GM12874 (cell line): ENCODE data around the gene ARHGAP28.

Experiments used
- CTCF ChIP-seq: IDR thresholded peaks from 2 replicates; pipeline ENCODE4 v1.5.1; 2011; ENCODE audit warnings: low read depth, mild to moderate bottlenecking, control low read depth, low read length, moderate library complexity; ENCODE audit not compliant: insufficient read depth

The ARHGAP28 gene

GRCh38 chr18:6712401-6712800 lies 17.1 kb upstream of the ARHGAP28 start:
- TF ChIP-seq CTCF = no peak

- TF ChIP-seq CTCF = no peak
Observed at GRCh38 chr18:6714010-6714409, 15.5 kb upstream of the ARHGAP28 start.

- no peak for TF ChIP-seq CTCF
Observed at GRCh38 chr18:6718267-6718666, 11.2 kb upstream of the ARHGAP28 start.

- no peak for TF ChIP-seq CTCF
Observed at GRCh38 chr18:6719098-6719846, 10.2 kb upstream of the ARHGAP28 start.

- no peak for TF ChIP-seq CTCF
Observed at GRCh38 chr18:6719910-6720683, 9.4 kb upstream of the ARHGAP28 start.

GRCh38 chr18:6721755-6722154 lies 7.8 kb upstream of the ARHGAP28 start:
- TF ChIP-seq CTCF = no peak

- no peak for TF ChIP-seq CTCF
Observed at GRCh38 chr18:6722690-6723089, 6.8 kb upstream of the ARHGAP28 start.
